ENCODE measurements around the gene NWD2.

DNA sequence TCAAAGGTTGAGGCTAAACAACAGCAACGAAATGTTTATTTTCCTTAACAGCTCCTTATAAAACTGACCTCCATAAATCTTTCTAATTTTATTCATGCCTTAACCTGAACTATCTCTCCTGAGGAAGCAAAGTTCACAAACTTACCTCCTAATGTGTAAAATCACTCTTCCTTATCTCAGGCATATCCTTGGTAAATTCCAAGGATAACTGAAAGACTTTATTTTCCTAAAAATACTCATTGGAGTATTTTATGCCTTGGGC, 197.4 kb downstream of the NWD2 start:
- TF ChIP-seq, protein P1, sequence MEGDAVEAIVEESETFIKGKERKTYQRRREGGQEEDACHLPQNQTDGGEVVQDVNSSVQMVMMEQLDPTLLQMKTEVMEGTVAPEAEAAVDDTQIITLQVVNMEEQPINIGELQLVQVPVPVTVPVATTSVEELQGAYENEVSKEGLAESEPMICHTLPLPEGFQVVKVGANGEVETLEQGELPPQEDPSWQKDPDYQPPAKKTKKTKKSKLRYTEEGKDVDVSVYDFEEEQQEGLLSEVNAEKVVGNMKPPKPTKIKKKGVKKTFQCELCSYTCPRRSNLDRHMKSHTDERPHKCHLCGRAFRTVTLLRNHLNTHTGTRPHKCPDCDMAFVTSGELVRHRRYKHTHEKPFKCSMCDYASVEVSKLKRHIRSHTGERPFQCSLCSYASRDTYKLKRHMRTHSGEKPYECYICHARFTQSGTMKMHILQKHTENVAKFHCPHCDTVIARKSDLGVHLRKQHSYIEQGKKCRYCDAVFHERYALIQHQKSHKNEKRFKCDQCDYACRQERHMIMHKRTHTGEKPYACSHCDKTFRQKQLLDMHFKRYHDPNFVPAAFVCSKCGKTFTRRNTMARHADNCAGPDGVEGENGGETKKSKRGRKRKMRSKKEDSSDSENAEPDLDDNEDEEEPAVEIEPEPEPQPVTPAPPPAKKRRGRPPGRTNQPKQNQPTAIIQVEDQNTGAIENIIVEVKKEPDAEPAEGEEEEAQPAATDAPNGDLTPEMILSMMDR (IDR thresholded peaks at IDR 0.05), result no peak
- TF ChIP-seq POLR2A (IDR thresholded peaks at IDR 0.05), result no peak
